Lung (tissue), 16 donors: ENCODE data around the gene ADAMTS6. TPM values are rescaled to one million over a fixed set of nuclear protein-coding genes. Genes with fewer than 3 reads are reported as not detected.

ENCODE experiments used
- ATAC-seq: fragments of 200-7000 bp; cut with Tn5 transposase; one replicate; pipeline ENCODE4 v1.9.1; 2020; ENCODE audit warnings: moderate number of reproducible peaks; ENCODE audit not compliant: insufficient read depth, low FRiP score
- DNase-seq, 3 donors: peaks; one replicate each; pipeline ENCODE4 v3.0.0-alpha.2; 2013 to 2017
- H3K27ac ChIP-seq, 2 donors: one replicate each; pipeline ENCODE4 v1.5.1; 2013; ENCODE audit warnings: mild to moderate bottlenecking in 2 of 2, moderate library complexity in 2 of 2, control low read depth in 1 of 2, inconsistent platforms in 1 of 2, low read depth in 1 of 2, low read length in 1 of 2
- H3K27me3 ChIP-seq, 3 donors: one replicate each; pipeline ENCODE4 v1.5.1; 2013; ENCODE audit warnings: low read length in 2 of 3; ENCODE audit not compliant: control insufficient read depth in 3 of 3, insufficient read depth in 3 of 3
- H3K36me3 ChIP-seq, 4 donors: one replicate each; pipeline ENCODE4 v1.5.1; 2013; ENCODE audit warnings: low read length in 4 of 4, mild to moderate bottlenecking in 1 of 4, moderate library complexity in 1 of 4; ENCODE audit not compliant: control insufficient read depth in 4 of 4, insufficient read depth in 4 of 4
- H3K4me1 ChIP-seq, 5 donors: one replicate each; pipeline ENCODE4 v1.5.1; 2013; ENCODE audit warnings: low read length in 5 of 5, mild to moderate bottlenecking in 2 of 5, moderate library complexity in 1 of 5; ENCODE audit not compliant: control insufficient read depth in 5 of 5, insufficient read depth in 5 of 5
- H3K4me3 ChIP-seq: one replicate; pipeline ENCODE4 v1.5.1; 2013; ENCODE audit warnings: mild to moderate bottlenecking, control low read depth, moderate library complexity
- H3K9ac ChIP-seq, 2 donors: one replicate each; pipeline ENCODE4 v1.5.1; 2013; ENCODE audit warnings: low read length in 2 of 2, control low read depth in 1 of 2; ENCODE audit not compliant: insufficient read depth in 1 of 2
- H3K9me3 ChIP-seq, 4 donors: one replicate each; pipeline ENCODE4 v1.5.1; 2013; ENCODE audit warnings: low read length in 3 of 4, mild to moderate bottlenecking in 1 of 4, moderate library complexity in 1 of 4; ENCODE audit not compliant: control insufficient read depth in 4 of 4, insufficient read depth in 3 of 4
- CTCF ChIP-seq: IDR thresholded peaks from 2 replicates; pipeline ENCODE4 v1.5.1; 2012; ENCODE audit warnings: mild to moderate bottlenecking; ENCODE audit errors: control extremely low read depth, extremely low read depth
- WGBS, 2 donors: extraction: QIAGEN DNeasy Blood & Tissue Kit; methylation state at CpG; one replicate each; pipeline ENCODE4 v1.1.7; 2013; 5-methylcytosine and 5-hydroxymethylcytosine counted together
- long read RNA-seq, 5 donors: transcript quantifications; one replicate each; lab custom pipeline, GENCODE V29; 2026
- polyA plus RNA-seq, 2 donors: library from polyadenylated mRNA; stranded (reverse); fragments of 200-250 nt; gene quantifications; one replicate each; pipeline ENCODE4 v1.2.1, GENCODE V29; 2013
- total RNA-seq, 2 donors: library from RNA; depleted of rRNA in 1 of 2; stranded (reverse); fragments of >200 nt in 1 of 2; gene quantifications; one replicate each; pipeline ENCODE4 v1.2.1, GENCODE V29; 2014 to 2021
- donor health status: control.
- donor health status: control.
- donor health status: Bipolar disorder and iron deficiency.
- donor health status: healthy.
- donor health status: DM: yes; HTN: yes; CAD: no.

The ADAMTS6 gene
- 10 to 100 TPM in 1 of 2 donors, 1 to 10 TPM in 1; 6.2 to 16.8 TPM for total RNA-seq
- under 1 TPM; 0.19 to 0.45 TPM for polyA plus RNA-seq
- long read RNA-seq, donor 1, partial matches to known transcripts: 114 of 128 reads
- long read RNA-seq, donor 1, other reads (novel, unspliced or antisense): 14 of 128 reads
- long read RNA-seq, donor 2: 0 reads
- long read RNA-seq, donor 3: 0 reads
- long read RNA-seq, donor 4, partial matches to known transcripts: 0 of 4 reads
- long read RNA-seq, donor 4, other reads (novel, unspliced or antisense): 0 of 4 reads
- long read RNA-seq, donor 5: 0 reads

GRCh38 chr5:65481635-65482295 lies at the start of gene ADAMTS6:
Gene ADAMTS6 (minus strand): TSS chr5:65481920. CDS start chr5:65473673, 8,247 bp downstream.
- no peaks in the 10 kb centered on the region for H3K36me3 ChIP-seq
- H3K27ac ChIP-seq: peak within 1 kb of the TSS; percentile 81 to 96
- 0% methylated on average over 12 of the region's 12 CpGs for WGBS, 2 donors

GRCh38 chr5:65530904-65531303 lies 49.2 kb upstream of the ADAMTS6 start:
- Histone ChIP-seq H3K36me3 (peaks cover 0 to 4% (median 0%) of the 10 kb centered on the region in 4 donors), H3K4me1 (no peaks in the 10 kb centered on the region), H3K27ac (no peak overlapping the region), H3K9ac (no peak overlapping the region), H3K27me3 (no peaks in the 10 kb centered on the region), H3K4me3 (no peak overlapping the region), H3K9me3 (no peaks in the 10 kb centered on the region)
- ATAC-seq (no peak), DNase-seq (no peak)
- 96 to 100% methylated on average over 1 of the region's 1 CpG for WGBS, 2 donors
- TF ChIP-seq CTCF: no peak

More at GRCh38 chr5:65481635-65482295, at the start of gene ADAMTS6:
- DNase-seq (peak; percentile 95 to 99 (median 98)), ATAC-seq (peak; percentile 66)
- H3K4me1 ChIP-seq: peaks cover 0 to 31% (median 5%) of the 10 kb centered on the region in 5 donors
- H3K4me3 ChIP-seq: peak within 1 kb of the TSS; percentile 58
- no peaks in the 10 kb centered on the region for H3K27me3 ChIP-seq
- no peak for TF ChIP-seq CTCF
- H3K9me3 ChIP-seq: no peaks in the 10 kb centered on the region
- peak within 1 kb of the TSS; percentile 53 to 89 for H3K9ac ChIP-seq

- no peaks in the 10 kb centered on the region for H3K27me3 ChIP-seq
- H3K4me3 ChIP-seq: no peak overlapping the region
- H3K4me1 ChIP-seq: no peaks in the 10 kb centered on the region
- H3K9ac ChIP-seq: no peak overlapping the region
- TF ChIP-seq CTCF: no peak
- no peaks in the 10 kb centered on the region for H3K9me3 ChIP-seq
- 80 to 92% methylated on average over 3 of the region's 3 CpGs for WGBS, 2 donors
- DNase-seq: no peak
- H3K36me3 ChIP-seq: peaks cover 0 to 2% (median 0%) of the 10 kb centered on the region in 4 donors
- H3K27ac ChIP-seq: no peak overlapping the region
- ATAC-seq: no peak
Observed at GRCh38 chr5:65525726-65526125, 44.0 kb upstream of the ADAMTS6 start.
